Measurements from ENCODE around the gene NFYB. TPM values are rescaled to one million over a fixed set of nuclear protein-coding genes. Genes with fewer than 3 reads are reported as not detected.
A peak's percentile ranks its signal among the peaks of the same experiment; 100 is the strongest.
"Not testable (repeated sequence)": the region's sequence is repeated elsewhere in the genome, so short reads cannot be mapped to it uniquely, and the experiment has no call there.

The NFYB gene
- total and polyA plus RNA-seq, 7 experiments from 2014 or later = 11.6 to 47.0 (median 24.9) TPM

DNA sequence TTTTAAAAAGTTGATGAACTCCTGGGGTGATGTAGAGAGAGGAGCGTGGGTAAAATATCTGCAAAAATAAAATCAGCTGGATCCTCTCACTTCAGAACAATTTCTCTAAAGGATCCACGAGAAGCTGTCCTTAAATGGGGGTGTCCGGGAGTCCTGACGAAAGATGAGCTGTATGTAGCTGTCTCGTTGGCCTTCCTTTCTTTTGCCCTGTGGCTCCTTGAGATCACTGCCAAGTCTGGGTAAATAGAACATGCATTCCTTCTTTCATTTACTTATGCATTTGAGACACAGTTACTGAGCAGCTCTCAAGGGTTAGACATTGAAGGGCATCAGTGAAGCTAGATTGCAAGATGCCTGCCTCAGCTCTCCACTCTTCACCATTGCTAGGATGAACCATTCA, 42.4 kb upstream of the NFYB start:
- H3K9me3 ChIP-seq (ENCODE audit: control insufficient read depth in 2 of 3, low read length in 3 of 3) = no peaks in the 10 kb centered on the region
- Mint-ChIP-seq H3K4me3 (no peak overlapping the region), H3K27me3 (peaks cover 0 to 10% (median 0%) of the 10 kb centered on the region in 5 donors), H3K4me1 (peaks cover 0 to 12% (median 0%) of the 10 kb centered on the region in 7 donors), H3K27ac (no peak overlapping the region), H3K9me3 (peaks cover 0 to 8% (median 0%) of the 10 kb centered on the region in 11 donors), H3K36me3 (peaks cover 0 to 4% (median 0%) of the 10 kb centered on the region in 5 donors)
- intact Hi-C loops (cut with micrococcal nuclease) = no loop called here
- ChIA-PET POLR2A (no interaction called here), CTCF (no interaction called here)
- no peak overlapping the region for H3K27ac ChIP-seq (ENCODE audit: low read depth, low read length)
- no peaks in the 10 kb centered on the region for H3K4me1 ChIP-seq (ENCODE audit: control insufficient read depth in 2 of 2, insufficient read depth in 2 of 2, low read length in 2 of 2)
- H3K27me3 ChIP-seq (ENCODE audit: control insufficient read depth in 2 of 2, insufficient read depth in 2 of 2, low read length in 2 of 2) = no peaks in the 10 kb centered on the region
- H3K36me3 ChIP-seq (ENCODE audit: control insufficient read depth in 2 of 3, insufficient read depth in 3 of 3, low read length in 3 of 3) = no peaks in the 10 kb centered on the region
- ATAC-seq (no peak), DNase-seq (no peak)
- no peak overlapping the region for H3K4me3 ChIP-seq (ENCODE audit: low read length)

DNA sequence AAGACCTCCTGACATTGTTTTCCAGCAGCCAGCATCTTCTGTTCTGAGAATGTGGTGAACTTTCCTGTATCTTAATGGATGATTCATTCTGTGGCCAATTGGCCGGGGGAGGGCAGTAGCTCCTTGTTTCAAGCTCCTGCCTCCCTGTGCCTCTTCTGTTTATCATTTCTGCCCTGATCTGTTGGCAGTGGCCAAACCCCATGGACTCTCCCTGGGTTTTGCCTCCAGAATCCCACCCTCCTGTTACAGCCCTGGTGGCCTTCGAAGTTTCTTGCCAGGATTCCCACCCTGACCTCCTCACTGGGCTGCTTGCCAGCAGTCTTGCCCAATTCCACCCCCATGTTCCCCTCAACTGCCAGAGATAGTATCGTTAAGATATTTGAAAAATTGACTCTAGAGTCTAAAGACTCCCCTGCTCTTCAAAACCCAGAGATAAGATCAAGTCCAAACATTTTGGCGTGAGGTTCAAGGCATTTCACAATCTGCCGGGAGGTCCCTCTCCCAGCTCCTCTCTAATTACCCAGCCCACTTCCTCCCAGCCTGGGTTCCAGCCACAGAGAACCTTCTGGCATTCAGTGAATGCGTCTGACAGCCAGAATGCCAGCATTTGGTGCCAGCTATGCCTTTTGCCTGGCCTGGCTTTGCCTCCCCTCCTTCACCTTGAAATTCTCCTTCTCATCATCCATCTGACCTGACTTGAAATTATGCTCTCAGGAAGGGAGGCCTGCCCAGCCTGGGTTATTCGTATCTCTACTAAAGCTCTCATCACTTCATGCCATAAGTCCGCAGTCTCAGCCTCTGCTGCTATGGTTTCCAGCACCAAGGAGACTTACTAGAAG, 39.9 kb upstream of the NFYB start:
- peaks cover 0 to 12% (median 0%) of the 10 kb centered on the region in 7 donors for H3K4me1 Mint-ChIP-seq
- ChIA-PET CTCF (no interaction called here), POLR2A (no interaction called here)
- intact Hi-C loops (cut with micrococcal nuclease) = no loop called here
- Histone ChIP-seq H3K9me3 (ENCODE audit: control insufficient read depth in 2 of 3, low read length in 3 of 3) (no peaks in the 10 kb centered on the region), H3K27me3 (ENCODE audit: control insufficient read depth in 2 of 2, insufficient read depth in 2 of 2, low read length in 2 of 2) (no peaks in the 10 kb centered on the region), H3K36me3 (ENCODE audit: control insufficient read depth in 2 of 3, insufficient read depth in 3 of 3, low read length in 3 of 3) (no peaks in the 10 kb centered on the region), H3K27ac (ENCODE audit: low read depth, low read length) (no peak overlapping the region), H3K4me1 (ENCODE audit: control insufficient read depth in 2 of 2, insufficient read depth in 2 of 2, low read length in 2 of 2) (no peaks in the 10 kb centered on the region), H3K4me3 (ENCODE audit: low read length) (no peak overlapping the region)
- DNase-seq (no peak), ATAC-seq (peak; percentile 62)
- peaks cover 0 to 10% (median 0%) of the 10 kb centered on the region in 5 donors for H3K27me3 Mint-ChIP-seq
- no peak overlapping the region for H3K27ac Mint-ChIP-seq
- no peaks in the 10 kb centered on the region for H3K9me3 Mint-ChIP-seq
- peaks cover 0 to 4% (median 0%) of the 10 kb centered on the region in 5 donors for H3K36me3 Mint-ChIP-seq
- peak overlapping the region in 1 of 10 donors; percentile 16 for H3K4me3 Mint-ChIP-seq

- H3K27me3 ChIP-seq (ENCODE audit: control insufficient read depth in 2 of 2, insufficient read depth in 2 of 2, low read length in 2 of 2) = no peaks in the 10 kb centered on the region
- ATAC-seq (no peak), DNase-seq (no peak)
- no peak overlapping the region for H3K27ac ChIP-seq (ENCODE audit: low read depth, low read length)
- H3K4me3 ChIP-seq (ENCODE audit: low read length) = no peak overlapping the region
- no peaks in the 10 kb centered on the region for H3K36me3 ChIP-seq (ENCODE audit: control insufficient read depth in 2 of 3, insufficient read depth in 3 of 3, low read length in 3 of 3)
- peaks cover 0 to under 1% (median 0%) of the 10 kb centered on the region in 5 donors for H3K36me3 Mint-ChIP-seq
- CTCF ChIA-PET = no interaction called here
- no peaks in the 10 kb centered on the region for H3K9me3 Mint-ChIP-seq
- peaks cover 0 to 10% (median 0%) of the 10 kb centered on the region in 5 donors for H3K27me3 Mint-ChIP-seq
- H3K9me3 ChIP-seq (ENCODE audit: control insufficient read depth in 2 of 3, low read length in 3 of 3) = no peaks in the 10 kb centered on the region
- peaks cover 0 to 12% (median 0%) of the 10 kb centered on the region in 7 donors for H3K4me1 Mint-ChIP-seq
- H3K4me3 Mint-ChIP-seq = no peak overlapping the region
- intact Hi-C loops (cut with micrococcal nuclease) = no loop called here
- POLR2A ChIA-PET = no interaction called here
- H3K4me1 ChIP-seq (ENCODE audit: control insufficient read depth in 2 of 2, insufficient read depth in 2 of 2, low read length in 2 of 2) = no peaks in the 10 kb centered on the region
- H3K27ac Mint-ChIP-seq = no peak overlapping the region
Measured at GRCh38 chr12:104177336-104177662, 39.3 kb upstream of the NFYB start.

GRCh38 chr12:104175726-104176247, 37.8 kb upstream of the NFYB start:
- no peak overlapping the region for H3K4me3 Mint-ChIP-seq
- ATAC-seq (no peak), DNase-seq (no peak)
- no peak overlapping the region for H3K27ac Mint-ChIP-seq
- ChIA-PET POLR2A (no interaction called here), CTCF (no interaction called here)
- H3K4me3 ChIP-seq (ENCODE audit: low read length) = no peak overlapping the region
- peaks cover 0 to 12% (median 0%) of the 10 kb centered on the region in 7 donors for H3K4me1 Mint-ChIP-seq
- no peaks in the 10 kb centered on the region for H3K4me1 ChIP-seq (ENCODE audit: control insufficient read depth in 2 of 2, insufficient read depth in 2 of 2, low read length in 2 of 2)
- no peaks in the 10 kb centered on the region for H3K9me3 ChIP-seq (ENCODE audit: control insufficient read depth in 2 of 3, low read length in 3 of 3)
- H3K9me3 Mint-ChIP-seq = no peaks in the 10 kb centered on the region
- H3K27ac ChIP-seq (ENCODE audit: low read depth, low read length) = no peak overlapping the region
- no peaks in the 10 kb centered on the region for H3K27me3 ChIP-seq (ENCODE audit: control insufficient read depth in 2 of 2, insufficient read depth in 2 of 2, low read length in 2 of 2)
- no peaks in the 10 kb centered on the region for H3K36me3 ChIP-seq (ENCODE audit: control insufficient read depth in 2 of 3, insufficient read depth in 3 of 3, low read length in 3 of 3)
- H3K27me3 Mint-ChIP-seq = peaks cover 0 to 10% (median 0%) of the 10 kb centered on the region in 5 donors
- intact Hi-C loops (cut with micrococcal nuclease) = no loop called here
- no peaks in the 10 kb centered on the region for H3K36me3 Mint-ChIP-seq

DNA sequence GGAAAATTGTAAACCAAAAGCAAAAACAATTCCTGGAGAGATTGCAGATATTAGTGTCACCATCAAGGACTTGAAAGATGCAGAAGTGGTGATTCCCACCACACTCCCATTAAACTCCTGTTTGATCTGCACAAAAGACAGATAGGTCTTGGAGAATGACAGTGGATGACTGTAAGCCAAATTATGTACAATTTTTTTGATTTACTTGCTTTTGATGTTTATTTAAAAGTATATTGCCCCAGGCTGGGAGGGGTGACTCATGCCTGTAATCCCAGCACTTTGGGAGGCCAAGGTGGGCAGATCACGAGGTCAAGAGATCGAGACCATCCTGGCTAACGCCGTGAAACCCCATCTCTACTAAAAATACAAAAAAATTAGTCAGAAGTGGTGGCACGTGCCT, 35.8 kb upstream of the NFYB start:
- H3K27me3 Mint-ChIP-seq; intact Hi-C loops (cut with micrococcal nuclease); ATAC-seq; DNase-seq; H3K27me3 ChIP-seq (ENCODE audit: control insufficient read depth in 2 of 2, insufficient read depth in 2 of 2, low read length in 2 of 2); H3K4me3 ChIP-seq (ENCODE audit: low read length); H3K4me3 Mint-ChIP-seq; H3K36me3 ChIP-seq (ENCODE audit: control insufficient read depth in 2 of 3, insufficient read depth in 3 of 3, low read length in 3 of 3); POLR2A ChIA-PET; H3K27ac ChIP-seq (ENCODE audit: low read depth, low read length); H3K9me3 Mint-ChIP-seq; CTCF ChIA-PET; H3K9me3 ChIP-seq (ENCODE audit: control insufficient read depth in 2 of 3, low read length in 3 of 3); H3K4me1 ChIP-seq (ENCODE audit: control insufficient read depth in 2 of 2, insufficient read depth in 2 of 2, low read length in 2 of 2); H3K36me3 Mint-ChIP-seq; H3K27ac Mint-ChIP-seq: not testable (repeated sequence)
- H3K4me1 Mint-ChIP-seq = peaks cover 0 to 12% (median 0%) of the 10 kb centered on the region in 7 donors

- ChIA-PET CTCF (no interaction called here), POLR2A (no interaction called here)
- no peak overlapping the region for H3K4me3 ChIP-seq (ENCODE audit: low read length)
- no peaks in the 10 kb centered on the region for H3K4me1 ChIP-seq (ENCODE audit: control insufficient read depth in 2 of 2, insufficient read depth in 2 of 2, low read length in 2 of 2)
- Mint-ChIP-seq H3K27me3 (peaks cover 0 to 11% (median 0%) of the 10 kb centered on the region in 5 donors), H3K4me1 (peaks cover 0 to 5% (median 0%) of the 10 kb centered on the region in 7 donors), H3K27ac (no peak overlapping the region), H3K9me3 (no peaks in the 10 kb centered on the region), H3K36me3 (no peaks in the 10 kb centered on the region), H3K4me3 (no peak overlapping the region)
- no peak for ATAC-seq
- no peak overlapping the region for H3K27ac ChIP-seq (ENCODE audit: low read depth, low read length)
- no peaks in the 10 kb centered on the region for H3K36me3 ChIP-seq (ENCODE audit: control insufficient read depth in 2 of 3, insufficient read depth in 3 of 3, low read length in 3 of 3)
- intact Hi-C loops (cut with micrococcal nuclease) = no loop called here
- H3K9me3 ChIP-seq (ENCODE audit: control insufficient read depth in 2 of 3, low read length in 3 of 3) = no peaks in the 10 kb centered on the region
- DNase-seq = no peak
- H3K27me3 ChIP-seq (ENCODE audit: control insufficient read depth in 2 of 2, insufficient read depth in 2 of 2, low read length in 2 of 2) = no peaks in the 10 kb centered on the region
Measured at GRCh38 chr12:104172570-104172947, 34.5 kb upstream of the NFYB start.
